ENCODE results near the gene EPN2.

DNA sequence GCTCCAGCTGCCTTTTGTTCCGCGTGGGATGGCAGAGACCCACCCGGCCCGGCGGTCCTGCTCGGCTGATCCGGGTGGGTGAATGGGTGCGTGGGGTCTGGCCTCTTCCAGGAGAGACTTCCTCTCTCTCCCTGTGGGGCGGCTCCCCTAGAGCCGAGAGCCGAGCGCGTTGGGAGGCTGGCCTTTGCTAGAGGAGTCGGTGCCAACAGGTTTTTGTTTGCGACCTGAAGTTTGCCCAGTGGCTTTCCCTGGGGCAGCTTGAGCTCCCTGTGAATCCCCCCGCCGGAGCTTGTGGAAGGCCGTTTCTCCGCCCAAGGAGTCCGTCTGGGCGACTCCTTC, 970 bp downstream of the EPN2 start:
- TF ChIP-seq, protein P1, sequence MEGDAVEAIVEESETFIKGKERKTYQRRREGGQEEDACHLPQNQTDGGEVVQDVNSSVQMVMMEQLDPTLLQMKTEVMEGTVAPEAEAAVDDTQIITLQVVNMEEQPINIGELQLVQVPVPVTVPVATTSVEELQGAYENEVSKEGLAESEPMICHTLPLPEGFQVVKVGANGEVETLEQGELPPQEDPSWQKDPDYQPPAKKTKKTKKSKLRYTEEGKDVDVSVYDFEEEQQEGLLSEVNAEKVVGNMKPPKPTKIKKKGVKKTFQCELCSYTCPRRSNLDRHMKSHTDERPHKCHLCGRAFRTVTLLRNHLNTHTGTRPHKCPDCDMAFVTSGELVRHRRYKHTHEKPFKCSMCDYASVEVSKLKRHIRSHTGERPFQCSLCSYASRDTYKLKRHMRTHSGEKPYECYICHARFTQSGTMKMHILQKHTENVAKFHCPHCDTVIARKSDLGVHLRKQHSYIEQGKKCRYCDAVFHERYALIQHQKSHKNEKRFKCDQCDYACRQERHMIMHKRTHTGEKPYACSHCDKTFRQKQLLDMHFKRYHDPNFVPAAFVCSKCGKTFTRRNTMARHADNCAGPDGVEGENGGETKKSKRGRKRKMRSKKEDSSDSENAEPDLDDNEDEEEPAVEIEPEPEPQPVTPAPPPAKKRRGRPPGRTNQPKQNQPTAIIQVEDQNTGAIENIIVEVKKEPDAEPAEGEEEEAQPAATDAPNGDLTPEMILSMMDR (IDR thresholded peaks at IDR 0.05 in 2 of 3, conservative IDR thresholded peaks at IDR 0.05 in 1 of 3; ENCODE audit: borderline replicate concordance in 1 of 3, insufficient read depth in 1 of 3, low read depth in 2 of 3, low read length in 2 of 3), result no peak
- TF ChIP-seq POLR2A (IDR thresholded peaks at IDR 0.05; ENCODE audit: borderline replicate concordance, extremely low read depth, insufficient read depth, insufficient read length) (no peak), POLR2AphosphoS5 (IDR thresholded peaks at IDR 0.05; ENCODE audit: low read depth, low read length) (no peak)
- TF ChIP-seq, protein P2, sequence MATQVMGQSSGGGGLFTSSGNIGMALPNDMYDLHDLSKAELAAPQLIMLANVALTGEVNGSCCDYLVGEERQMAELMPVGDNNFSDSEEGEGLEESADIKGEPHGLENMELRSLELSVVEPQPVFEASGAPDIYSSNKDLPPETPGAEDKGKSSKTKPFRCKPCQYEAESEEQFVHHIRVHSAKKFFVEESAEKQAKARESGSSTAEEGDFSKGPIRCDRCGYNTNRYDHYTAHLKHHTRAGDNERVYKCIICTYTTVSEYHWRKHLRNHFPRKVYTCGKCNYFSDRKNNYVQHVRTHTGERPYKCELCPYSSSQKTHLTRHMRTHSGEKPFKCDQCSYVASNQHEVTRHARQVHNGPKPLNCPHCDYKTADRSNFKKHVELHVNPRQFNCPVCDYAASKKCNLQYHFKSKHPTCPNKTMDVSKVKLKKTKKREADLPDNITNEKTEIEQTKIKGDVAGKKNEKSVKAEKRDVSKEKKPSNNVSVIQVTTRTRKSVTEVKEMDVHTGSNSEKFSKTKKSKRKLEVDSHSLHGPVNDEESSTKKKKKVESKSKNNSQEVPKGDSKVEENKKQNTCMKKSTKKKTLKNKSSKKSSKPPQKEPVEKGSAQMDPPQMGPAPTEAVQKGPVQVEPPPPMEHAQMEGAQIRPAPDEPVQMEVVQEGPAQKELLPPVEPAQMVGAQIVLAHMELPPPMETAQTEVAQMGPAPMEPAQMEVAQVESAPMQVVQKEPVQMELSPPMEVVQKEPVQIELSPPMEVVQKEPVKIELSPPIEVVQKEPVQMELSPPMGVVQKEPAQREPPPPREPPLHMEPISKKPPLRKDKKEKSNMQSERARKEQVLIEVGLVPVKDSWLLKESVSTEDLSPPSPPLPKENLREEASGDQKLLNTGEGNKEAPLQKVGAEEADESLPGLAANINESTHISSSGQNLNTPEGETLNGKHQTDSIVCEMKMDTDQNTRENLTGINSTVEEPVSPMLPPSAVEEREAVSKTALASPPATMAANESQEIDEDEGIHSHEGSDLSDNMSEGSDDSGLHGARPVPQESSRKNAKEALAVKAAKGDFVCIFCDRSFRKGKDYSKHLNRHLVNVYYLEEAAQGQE (IDR thresholded peaks at IDR 0.05; ENCODE audit: low read depth), result no peak
